Superior temporal gyrus (tissue), 1 donor: ENCODE results near the gene RFLNA.

Source experiments
- DNase-seq: peaks from one replicate; pipeline ENCODE4 v3.0.0-alpha.2; 2016; ENCODE audit errors: extremely low spot score

Gene RFLNA

DNA sequence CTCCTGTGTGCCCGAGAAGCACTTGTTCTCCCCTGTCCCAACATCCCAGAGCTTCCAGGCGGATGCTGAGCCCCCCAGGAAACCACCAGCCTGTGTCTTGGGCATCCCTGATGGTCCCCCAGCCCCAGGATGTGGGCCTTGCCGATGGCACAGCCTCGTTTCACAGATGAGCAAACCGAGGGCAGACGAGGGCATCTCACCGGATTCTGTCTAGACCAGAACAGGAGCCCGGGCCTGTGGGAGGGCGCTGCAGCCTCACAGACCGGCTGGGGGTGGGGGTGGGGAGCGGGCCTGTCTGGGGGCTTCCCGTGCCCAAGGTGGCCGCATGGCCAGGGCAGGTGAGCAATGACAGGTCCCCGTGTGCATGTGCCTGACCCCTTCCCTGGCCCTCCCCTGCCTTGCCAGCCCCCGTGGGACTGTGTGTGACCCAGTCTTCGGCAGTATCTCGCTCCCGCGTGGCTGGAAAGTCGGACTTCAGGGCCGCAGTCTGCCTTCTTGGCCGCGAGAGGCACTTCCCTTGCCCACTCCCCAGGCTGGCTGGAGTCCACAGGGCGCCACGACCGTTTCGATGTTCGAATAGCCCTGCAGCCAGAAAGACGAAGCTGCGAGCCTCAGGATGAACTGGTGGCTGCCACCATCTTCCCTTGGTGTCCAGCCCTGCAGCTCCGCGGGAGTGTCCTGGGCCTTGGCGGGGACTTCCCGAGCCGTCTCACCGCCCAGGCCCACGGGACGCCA lies 8.9 kb downstream of the RFLNA start:
- no peak for DNase-seq

DNA sequence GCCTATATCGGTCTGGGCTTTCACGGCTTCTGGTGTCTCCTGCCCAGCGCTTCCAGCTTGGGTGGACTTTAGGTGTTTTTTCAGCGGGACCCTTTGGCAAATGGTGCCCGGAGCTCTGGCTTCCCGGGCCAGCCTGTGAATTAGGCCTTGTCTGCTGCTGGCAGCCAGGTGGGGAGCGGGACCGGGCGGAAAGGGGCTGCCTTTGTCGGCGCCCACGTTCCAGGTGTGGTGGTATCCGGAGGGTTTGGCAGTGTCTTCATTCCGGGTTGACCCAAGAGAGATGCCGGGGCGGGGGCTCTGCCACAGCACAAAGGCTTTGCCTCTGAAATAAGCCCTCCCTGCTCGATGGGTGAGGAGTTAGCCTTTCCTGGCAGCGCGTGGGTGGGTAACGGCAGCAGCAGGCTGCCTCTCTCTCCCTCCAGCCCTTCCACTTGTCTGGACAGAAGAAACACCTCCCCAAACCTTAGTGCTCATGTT lies 9.5 kb downstream of the RFLNA start:
- DNase-seq: no peak

- no peak for DNase-seq
These were observed 10.2 kb downstream of the RFLNA start for GRCh38 chr12:124305136-124305535.

DNA sequence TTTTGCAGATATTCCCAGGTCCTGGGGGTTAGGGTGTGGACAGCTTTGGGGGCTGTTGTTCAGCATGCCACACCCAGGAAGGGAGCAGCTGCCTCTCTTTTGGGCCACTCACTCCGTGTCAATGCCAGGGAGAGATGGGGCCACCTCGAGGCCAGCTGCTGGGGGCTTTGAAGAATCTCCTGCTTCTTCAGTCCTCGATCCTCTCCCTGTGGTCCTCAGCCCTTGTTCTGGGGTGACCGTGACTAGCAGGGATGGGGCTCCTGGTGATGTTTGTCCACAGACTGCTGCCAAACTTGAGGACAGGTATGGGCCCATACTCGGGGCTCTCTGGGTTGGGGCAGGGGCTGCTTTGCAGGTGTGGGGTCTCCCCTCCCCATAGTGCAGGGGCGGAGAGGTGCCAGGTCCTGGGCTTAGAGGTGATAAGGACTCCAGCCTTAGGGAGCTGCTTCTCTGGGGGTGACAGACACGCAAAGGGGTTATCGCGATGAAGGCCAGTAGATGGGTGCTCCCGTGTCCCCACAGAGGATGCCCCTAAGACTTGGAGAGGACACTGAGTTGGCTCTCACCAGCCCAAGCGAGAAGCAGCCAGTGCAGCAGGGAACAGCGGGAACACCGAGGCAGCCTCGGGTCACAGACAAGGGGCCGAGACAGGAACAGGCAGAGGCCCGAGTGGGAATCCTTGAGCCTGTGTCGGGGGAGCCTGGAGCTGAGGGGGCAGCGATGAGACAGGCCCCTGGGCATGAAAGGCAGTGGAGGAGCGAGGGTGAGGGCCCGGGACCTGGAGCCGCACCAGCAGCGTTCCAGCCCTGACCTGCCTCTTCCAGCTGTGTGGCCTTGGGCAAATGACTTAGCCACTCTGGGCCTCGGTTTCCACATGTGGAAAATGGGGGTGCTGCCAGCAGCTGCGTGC lies 11.1 kb downstream of the RFLNA start:
- DNase-seq: no peak

DNA sequence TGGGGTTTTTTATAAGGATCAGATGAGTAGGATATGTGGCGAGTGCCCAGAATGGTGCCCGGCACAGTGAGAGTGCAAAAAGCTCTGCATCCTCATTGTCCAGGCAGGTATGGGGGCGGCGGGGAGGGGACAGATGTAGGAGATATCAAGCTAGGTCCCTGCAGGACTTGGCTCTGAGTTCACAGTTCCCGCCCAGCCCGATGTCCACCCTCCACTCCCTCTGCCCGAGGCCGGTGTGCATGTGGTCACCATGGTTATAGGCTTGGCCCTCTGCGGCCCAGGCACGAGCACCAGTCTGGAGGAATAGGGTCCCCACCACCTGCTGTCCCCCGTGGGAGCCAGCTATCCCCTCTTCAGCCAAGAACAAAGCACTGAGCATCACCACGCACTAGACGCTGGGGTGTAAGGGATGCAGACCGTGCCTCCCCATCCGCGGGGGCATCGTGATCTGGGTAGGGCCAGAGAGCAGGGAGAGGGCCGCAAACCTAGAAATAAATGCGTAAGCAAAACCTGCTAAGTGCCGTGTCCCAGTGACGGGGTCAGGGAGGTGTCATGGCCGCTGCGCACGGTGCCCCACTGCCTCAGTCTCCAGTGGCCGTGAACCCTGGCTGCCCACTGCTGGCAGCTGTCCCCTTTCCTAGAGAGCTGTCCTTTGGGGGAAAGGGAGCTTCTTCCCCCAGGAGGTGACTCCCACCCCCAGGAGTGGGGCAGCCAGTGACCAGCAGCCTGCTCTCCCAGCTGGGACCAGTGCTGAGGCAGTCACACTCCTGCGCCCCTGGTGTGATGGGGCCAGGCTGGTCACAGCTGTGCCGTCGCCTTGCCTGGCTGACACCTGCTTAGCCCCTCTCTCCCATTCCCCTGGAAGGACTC lies 12.0 kb downstream of the RFLNA start:
- no peak for DNase-seq

DNA sequence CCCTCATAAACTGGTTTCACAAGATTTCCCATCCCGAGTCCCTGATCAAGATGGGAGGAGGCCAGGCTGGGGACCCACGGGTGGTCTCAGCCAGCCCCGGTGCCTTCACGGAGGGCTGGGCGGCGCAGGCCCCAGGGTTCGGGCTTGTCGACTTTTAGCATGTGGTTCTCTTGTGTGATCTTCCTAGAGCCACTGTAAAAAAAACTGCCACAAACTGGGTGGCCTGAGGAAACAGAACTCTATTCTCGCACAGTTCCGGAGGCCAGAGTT lies 12.6 kb downstream of the RFLNA start:
- DNase-seq: no peak

- DNase-seq: no peak
These were observed 13.8 kb downstream of the RFLNA start for GRCh38 chr12:124308741-124309140.

DNA sequence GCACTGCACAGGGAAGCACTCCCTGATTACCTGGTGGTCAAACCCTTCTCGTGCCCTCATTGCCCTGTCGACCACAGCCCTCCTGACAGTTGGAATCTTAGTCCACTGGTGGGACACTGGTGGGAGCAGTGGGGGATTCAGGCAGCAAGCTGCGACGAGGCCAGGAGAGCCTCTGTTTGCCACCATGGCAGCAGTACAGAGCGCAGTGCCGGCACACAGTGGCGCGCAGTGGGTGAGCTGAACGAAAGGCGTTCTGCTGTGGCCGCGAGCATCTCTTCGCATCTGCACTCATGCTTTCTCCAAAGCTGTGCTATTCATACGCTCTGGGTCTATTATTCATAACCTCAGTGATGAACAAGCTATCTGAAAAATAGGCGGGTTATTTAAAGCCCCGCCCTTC lies 14.3 kb downstream of the RFLNA start:
- no peak for DNase-seq

GRCh38 chr12:124309744-124310143 lies 14.9 kb downstream of the RFLNA start:
- no peak for DNase-seq

DNA sequence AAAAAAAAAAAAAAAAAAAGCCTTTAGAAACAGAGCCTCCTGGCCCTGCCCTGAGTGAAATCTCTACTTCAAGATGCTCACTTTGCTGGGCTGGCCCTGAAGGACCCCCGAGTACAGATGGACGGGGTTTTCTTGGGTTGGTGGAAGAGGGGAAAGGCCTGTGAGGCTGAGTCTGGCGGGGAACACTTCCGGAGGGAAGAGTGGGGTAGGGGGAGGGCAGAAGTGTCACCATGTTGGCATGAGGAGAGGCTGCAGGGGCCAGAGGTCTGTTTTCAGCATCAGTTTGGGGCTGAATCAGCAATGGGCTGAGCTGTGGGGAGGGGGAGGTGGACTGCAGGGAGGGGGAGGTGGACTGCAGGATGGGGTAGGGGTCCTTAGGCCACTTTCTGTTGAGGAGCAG lies 15.3 kb downstream of the RFLNA start:
- DNase-seq: no peak

DNA sequence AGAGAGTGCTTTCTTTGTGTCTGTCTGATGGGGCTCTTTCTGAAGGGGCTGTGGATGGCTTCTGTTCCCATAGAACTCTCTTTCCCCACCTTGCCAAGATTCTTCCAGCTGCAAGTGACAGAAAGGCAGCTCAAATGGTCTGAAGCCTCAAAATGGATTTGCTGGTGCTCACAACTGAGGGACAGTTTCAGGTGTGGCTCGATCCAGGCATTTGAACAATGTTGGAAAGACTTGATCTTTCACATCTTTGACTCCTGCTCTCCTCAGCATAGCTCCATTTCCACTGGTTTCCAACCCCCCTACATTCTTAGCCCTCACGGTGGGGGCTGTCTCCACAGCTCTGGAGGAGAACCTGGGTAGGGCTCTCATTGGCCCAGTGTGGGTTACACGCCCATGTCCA lies 15.9 kb downstream of the RFLNA start:
- no peak for DNase-seq

DNA sequence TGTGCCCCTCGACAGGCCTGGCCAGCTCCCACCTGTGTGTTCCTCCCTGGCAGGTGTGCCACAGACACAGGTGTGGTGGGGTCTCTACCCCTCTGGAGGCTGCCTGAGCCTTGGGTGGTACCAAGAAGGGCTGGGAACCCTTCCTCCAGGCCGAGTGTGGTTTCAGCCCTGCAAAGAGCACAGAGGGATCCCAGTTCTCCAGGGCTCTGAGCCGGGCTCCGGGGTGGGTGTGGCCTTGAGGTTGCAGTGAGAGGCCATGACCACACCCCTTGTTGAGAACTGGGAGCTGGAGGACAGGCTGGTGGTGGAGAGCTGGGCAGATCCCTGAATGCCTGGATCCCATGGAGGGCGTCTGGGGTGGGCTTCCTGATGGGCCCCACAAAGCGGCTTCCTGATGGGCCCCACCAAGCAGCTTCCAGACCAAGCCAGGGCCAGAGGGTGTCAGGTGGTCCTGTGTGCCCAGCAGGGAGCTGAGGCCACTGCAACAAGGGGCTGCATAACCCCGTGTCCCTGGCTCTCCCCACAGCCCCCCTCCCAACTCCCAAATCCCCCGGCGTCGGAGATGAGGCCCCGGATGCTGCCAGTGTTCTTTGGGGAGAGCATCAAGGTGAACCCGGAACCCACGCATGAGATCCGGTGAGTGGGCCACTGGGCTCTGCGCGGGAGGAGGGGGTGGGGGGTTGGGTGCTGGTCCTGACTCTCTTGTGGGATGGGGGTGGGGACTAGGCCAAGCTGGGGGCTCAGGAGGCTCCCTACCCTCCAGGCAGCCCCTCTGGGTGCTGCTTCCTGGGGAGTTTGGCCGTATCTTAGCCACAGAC lies 16.6 kb downstream of the RFLNA start:
- no peak for DNase-seq

GRCh38 chr12:124312601-124313000 lies 17.7 kb downstream of the RFLNA start:
- no peak for DNase-seq

DNA sequence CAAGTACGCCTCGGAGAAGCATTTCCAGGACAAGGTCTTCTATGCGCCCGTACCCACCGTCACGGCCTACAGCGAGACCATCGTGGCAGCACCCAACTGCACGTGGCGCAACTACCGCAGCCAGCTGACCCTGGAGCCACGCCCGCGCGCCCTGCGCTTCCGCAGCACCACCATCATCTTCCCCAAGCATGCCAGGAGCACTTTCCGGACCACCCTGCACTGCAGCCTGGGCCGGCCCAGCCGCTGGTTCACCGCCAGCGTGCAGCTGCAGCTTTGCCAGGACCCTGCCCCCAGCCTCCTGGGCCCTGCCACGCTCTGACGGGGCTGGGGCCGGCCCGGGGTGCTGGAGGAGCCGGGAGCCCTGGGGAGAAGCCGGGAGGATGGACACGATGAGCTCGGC lies 19.3 kb downstream of the RFLNA start:
- no peak for DNase-seq

GRCh38 chr12:124314766-124315165 lies 19.9 kb downstream of the RFLNA start:
- DNase-seq: no peak

GRCh38 chr12:124315372-124316044 lies 20.6 kb downstream of the RFLNA start:
- DNase-seq: no peak

DNA sequence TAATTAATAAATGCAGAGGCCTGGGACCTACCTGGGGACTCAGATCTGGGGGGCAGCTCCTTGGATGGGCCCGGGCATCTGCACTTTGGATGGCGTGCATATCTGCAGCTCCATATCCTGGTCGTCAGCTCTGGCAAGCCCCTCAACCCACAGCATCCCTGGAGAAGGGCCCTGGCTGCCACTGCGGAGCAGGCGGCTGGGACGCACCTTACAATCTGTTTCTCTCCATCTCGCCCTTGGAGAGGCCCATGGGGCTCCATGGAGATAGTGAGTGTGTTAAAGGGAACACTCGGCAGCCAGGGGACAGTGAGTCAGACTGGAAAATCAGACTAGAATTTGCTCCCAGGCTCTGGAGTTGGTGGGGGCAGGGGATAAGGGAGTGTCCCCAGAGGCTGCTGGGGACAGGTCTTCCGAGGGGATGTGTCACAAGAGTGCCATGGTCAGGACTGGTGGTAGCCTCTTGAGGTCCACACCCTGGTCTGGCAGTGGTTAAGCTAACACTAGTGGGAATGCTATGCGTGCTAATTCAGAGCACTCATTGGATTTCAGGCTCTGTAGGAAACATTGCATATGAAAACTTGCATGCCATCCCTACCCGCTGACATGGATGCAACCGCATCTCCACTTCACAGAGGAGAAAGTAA lies 21.5 kb downstream of the RFLNA start:
- no peak for DNase-seq

DNA sequence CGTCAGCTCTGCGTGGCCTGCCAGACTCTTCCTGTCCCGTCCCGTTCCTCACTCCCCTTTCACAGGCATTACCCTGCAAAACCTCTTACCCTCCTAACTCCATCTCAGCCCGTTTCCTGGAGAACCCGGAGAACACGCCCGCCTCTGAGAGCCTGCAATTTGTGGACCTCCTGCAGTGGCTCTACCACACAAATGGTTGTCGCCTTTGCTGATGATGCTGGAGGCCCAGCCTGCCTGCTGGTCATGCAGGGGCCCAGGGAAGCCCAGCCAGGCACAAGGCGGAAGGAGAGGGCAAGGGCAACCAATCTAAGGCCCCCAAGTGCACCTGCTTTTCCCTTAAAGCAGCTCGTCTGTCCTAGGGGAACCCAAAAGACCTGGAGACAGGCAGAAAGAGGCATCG lies 22.5 kb downstream of the RFLNA start:
- no peak for DNase-seq

DNA sequence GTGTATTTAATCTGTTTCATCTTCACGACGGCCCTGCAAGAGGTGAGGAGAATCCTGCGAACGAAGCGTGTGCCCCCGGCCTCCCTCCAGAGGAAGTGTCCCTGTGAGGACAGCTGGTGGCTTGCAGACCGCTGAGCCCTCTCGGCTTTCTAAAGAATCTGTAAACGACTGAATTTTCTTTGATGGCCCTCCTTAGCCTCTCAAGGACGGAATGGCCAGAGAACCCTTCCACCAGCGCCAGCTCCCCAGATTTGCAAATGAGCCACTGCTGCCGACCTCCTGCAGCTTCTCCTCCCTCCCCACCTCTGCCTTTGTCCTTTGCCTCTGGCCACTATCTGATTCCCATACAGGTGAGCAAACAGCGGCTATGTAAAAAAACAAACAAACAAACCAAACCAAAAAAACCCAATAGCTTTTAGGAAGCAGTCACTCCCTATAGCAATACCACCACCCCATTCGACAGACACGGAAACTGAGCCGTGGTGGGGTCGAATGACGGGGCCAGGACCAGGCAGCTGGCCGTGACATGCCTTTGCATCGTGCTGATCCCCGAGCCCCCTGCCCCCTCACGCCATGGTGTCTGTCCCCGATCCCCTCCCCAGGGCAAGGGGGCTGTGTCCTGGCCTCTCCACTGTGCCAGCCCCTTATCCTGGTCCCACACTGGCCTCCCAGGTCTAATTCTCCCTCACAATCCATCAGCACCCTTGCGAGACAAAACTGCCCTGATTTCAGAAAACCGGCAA lies 23.6 kb downstream of the RFLNA start:
- DNase-seq: no peak
